Testis (tissue), 3 donors: Measurements from ENCODE around the gene DCTD. TPM values are rescaled to one million over a fixed set of nuclear protein-coding genes. Genes with fewer than 3 reads are reported as not detected.

Experiments
- DNase-seq: peaks from one replicate; pipeline ENCODE4 v3.0.0-alpha.2; 2019
- H3K27ac ChIP-seq, 2 donors: fragments of 200-600 bp; sonication (generic); one replicate each; pipeline ENCODE4 v1.5.1; 2019
- H3K27me3 ChIP-seq: fragments of 200-600 bp; sonication (generic); one replicate; pipeline ENCODE4 v1.5.1; 2019
- H3K36me3 ChIP-seq: fragments of 200-600 bp; sonication (generic); one replicate; pipeline ENCODE4 v1.5.1; 2017; ENCODE audit warnings: low read depth; ENCODE audit errors: missing control alignments
- H3K4me1 ChIP-seq: fragments of 200-600 bp; sonication (generic); one replicate; pipeline ENCODE4 v1.5.1; 2019
- H3K4me3 ChIP-seq, 2 donors: fragments of 200-600 bp; sonication (generic); one replicate each; pipeline ENCODE4 v1.5.1; 2017 to 2019
- H3K9me3 ChIP-seq: fragments of 200-600 bp; sonication (generic); one replicate; pipeline ENCODE4 v1.5.1; 2017
- POLR2A ChIP-seq: fragments of 450-650 bp; IDR thresholded peaks from one replicate; pipeline ENCODE4 v1.6.1; 2017; ENCODE audit warnings: antibody characterized with exemption, mild to moderate bottlenecking, moderate library complexity
- WGBS, 2 donors: methylation state at CpG; one replicate each; pipeline ENCODE4 v1.1.5; 2018; 5-methylcytosine and 5-hydroxymethylcytosine counted together
- intact Hi-C: fragments of 100-400 bp; cut with DNase I; formaldehyde crosslinking; loops from one replicate; pipeline ENCODE4 v1.15.1; 2023; ENCODE audit warnings: low total_unique reads
- polyA plus RNA-seq: library from polyadenylated mRNA; stranded (reverse); fragments of 350-450 nt; fragmentation: Illumina TruSeq; extraction: RNeasy Lipid Tissue Mini Kit (QIAGEN cat#74804); gene quantifications from one replicate; pipeline ENCODE4 v1.2.3, GENCODE V29; 2014; ENCODE audit warnings: low read depth, low replicate concordance; ENCODE audit not compliant: insufficient read depth
- total RNA-seq, 2 donors: library from RNA; depleted of rRNA; stranded (reverse); fragments of >200 nt; gene quantifications; one replicate each; pipeline ENCODE4 v1.2.3, GENCODE V29; 2016
- TF ChIP-seq, protein P1 (sequence below), 3 experiments: fragments of 450-650 bp in 2 of 3; fragments of 200-600 bp in 1 of 3; sonication (generic) in 1 of 3; IDR thresholded peaks; one replicate each; pipeline ENCODE4 v1.5.1; 2016 to 2019; ENCODE audit warnings: antibody characterized with exemption in 3 of 3, mild to moderate bottlenecking in 2 of 3, moderate library complexity in 1 of 3

DCTD gene
- total and polyA plus RNA-seq, 3 donors from 2014 or later = 41.8 to 56.5 (median 45.6) TPM

GRCh38 chr4:182944484-182945213, 27.5 kb upstream of the DCTD start:
- H3K9me3 ChIP-seq = no peaks in the 10 kb centered on the region
- intact Hi-C loops = loop anchor here (10.0 kb wide), 1 partner anchor 130 kb away; no protein-coding TSS in a partner anchor
- no peak for DNase-seq
- no peak overlapping the region for H3K27ac ChIP-seq
- H3K36me3 ChIP-seq = no peaks in the 10 kb centered on the region
- H3K27me3 ChIP-seq = no peaks in the 10 kb centered on the region
- no peaks in the 10 kb centered on the region for H3K4me1 ChIP-seq
- H3K4me3 ChIP-seq = no peak overlapping the region
- TF ChIP-seq, protein P1, sequence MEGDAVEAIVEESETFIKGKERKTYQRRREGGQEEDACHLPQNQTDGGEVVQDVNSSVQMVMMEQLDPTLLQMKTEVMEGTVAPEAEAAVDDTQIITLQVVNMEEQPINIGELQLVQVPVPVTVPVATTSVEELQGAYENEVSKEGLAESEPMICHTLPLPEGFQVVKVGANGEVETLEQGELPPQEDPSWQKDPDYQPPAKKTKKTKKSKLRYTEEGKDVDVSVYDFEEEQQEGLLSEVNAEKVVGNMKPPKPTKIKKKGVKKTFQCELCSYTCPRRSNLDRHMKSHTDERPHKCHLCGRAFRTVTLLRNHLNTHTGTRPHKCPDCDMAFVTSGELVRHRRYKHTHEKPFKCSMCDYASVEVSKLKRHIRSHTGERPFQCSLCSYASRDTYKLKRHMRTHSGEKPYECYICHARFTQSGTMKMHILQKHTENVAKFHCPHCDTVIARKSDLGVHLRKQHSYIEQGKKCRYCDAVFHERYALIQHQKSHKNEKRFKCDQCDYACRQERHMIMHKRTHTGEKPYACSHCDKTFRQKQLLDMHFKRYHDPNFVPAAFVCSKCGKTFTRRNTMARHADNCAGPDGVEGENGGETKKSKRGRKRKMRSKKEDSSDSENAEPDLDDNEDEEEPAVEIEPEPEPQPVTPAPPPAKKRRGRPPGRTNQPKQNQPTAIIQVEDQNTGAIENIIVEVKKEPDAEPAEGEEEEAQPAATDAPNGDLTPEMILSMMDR (IDR thresholded peaks at IDR 0.05) = no peak
- TF ChIP-seq POLR2A = no peak
- 66 to 71% methylated on average over 4 of the region's 4 CpGs for WGBS, 2 donors

- 87 to 90% methylated on average over 7 to 9 of the region's 9 CpGs for WGBS, 2 donors
- intact Hi-C loops = loop anchor here (10.0 kb wide), 1 partner anchor 135 kb away; no protein-coding TSS in a partner anchor
These were observed 22.5 kb upstream of the DCTD start for GRCh38 chr4:182939680-182940079.

DNA sequence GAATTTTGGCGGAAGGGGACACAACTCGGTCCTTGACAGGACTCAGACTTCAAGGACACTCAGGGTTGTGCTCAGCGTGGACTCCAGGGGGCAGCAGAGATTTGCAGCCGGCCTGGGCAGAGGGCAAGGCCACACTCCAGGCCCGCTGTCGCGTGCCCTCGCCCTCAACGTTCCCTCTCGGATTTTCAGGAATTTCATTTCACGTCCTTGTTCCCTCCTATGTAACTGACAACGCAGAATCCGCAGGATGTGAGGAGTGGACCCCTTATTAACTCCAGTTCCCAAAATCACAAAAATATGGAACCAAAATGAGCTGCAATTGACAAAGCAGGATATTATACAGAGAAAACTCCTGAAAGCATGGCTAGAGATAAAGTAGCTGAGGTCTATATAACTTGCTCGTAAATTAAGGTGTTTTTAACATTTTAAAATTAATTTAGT, 21.0 kb upstream of the DCTD start:
- peak; percentile 77 for DNase-seq
- WGBS, 2 donors = 17 to 35% methylated on average over 14 of the region's 14 CpGs
- H3K36me3 ChIP-seq = no peaks in the 10 kb centered on the region
- intact Hi-C loops = no loop called here
- no peak overlapping the region for H3K27ac ChIP-seq
- H3K27me3 ChIP-seq = no peaks in the 10 kb centered on the region
- no peaks in the 10 kb centered on the region for H3K4me1 ChIP-seq
- TF ChIP-seq POLR2A = no peak
- TF ChIP-seq, protein P1 (IDR thresholded peaks at IDR 0.05) = peak; percentile 66 to 78 (median 77)
- no peaks in the 10 kb centered on the region for H3K9me3 ChIP-seq
- no peak overlapping the region for H3K4me3 ChIP-seq

More at GRCh38 chr4:182939680-182940079, 22.5 kb upstream of the DCTD start:
- no peak for DNase-seq
- Histone ChIP-seq H3K9me3 (no peaks in the 10 kb centered on the region), H3K4me1 (no peaks in the 10 kb centered on the region), H3K4me3 (no peak overlapping the region), H3K36me3 (no peaks in the 10 kb centered on the region), H3K27ac (no peak overlapping the region), H3K27me3 (no peaks in the 10 kb centered on the region)
- TF ChIP-seq, protein P1 (IDR thresholded peaks at IDR 0.05) = no peak
- TF ChIP-seq POLR2A = no peak

- no peaks in the 10 kb centered on the region for H3K27me3 ChIP-seq
- intact Hi-C loops = no loop called here
- H3K36me3 ChIP-seq = no peaks in the 10 kb centered on the region
- H3K9me3 ChIP-seq = no peaks in the 10 kb centered on the region
- no peak overlapping the region for H3K27ac ChIP-seq
- 79 to 82% methylated on average over 5 of the region's 5 CpGs for WGBS, 2 donors
- no peak overlapping the region for H3K4me3 ChIP-seq
- no peak for DNase-seq
- TF ChIP-seq, protein P1 (IDR thresholded peaks at IDR 0.05) = no peak
- TF ChIP-seq POLR2A = no peak
- H3K4me1 ChIP-seq = no peaks in the 10 kb centered on the region
These were observed 20.4 kb upstream of the DCTD start for GRCh38 chr4:182937268-182938204.
